HG03064 (cell line): ENCODE measurements around the gene TRAPPC3L.

Experiments used
- ATAC-seq: cut with Tn5 transposase; IDR thresholded peaks from one replicate; pipeline ENCODE4 v1.9.1; 2021; ENCODE audit warnings: low read depth; ENCODE audit not compliant: unreplicated experiment

TRAPPC3L gene

GRCh38 chr6:116471531-116471930, 74.0 kb downstream of the TRAPPC3L start:
- no peak for ATAC-seq

DNA sequence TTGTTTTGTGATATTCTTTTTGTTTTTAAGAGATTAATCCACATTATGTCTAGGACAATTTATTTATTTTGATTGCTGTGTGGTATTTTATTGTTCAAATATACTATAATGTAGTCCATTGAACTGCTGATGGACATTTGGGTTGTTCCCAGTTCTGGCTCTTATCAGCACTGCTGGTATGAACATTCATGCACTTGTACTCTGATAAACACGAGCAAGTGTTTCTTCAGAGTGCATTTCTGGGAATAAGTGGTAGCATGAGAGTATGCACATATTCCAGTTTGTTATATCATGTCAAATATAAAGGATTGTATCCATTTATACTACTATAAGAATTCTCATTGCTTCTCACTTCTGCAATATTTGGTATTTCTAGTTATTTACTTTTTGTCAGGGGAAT, 77.2 kb downstream of the TRAPPC3L start:
- ATAC-seq, result no peak

GRCh38 chr6:116467514-116467913, 78.0 kb downstream of the TRAPPC3L start:
- ATAC-seq, result no peak

GRCh38 chr6:116467096-116467495, 78.4 kb downstream of the TRAPPC3L start:
- ATAC-seq, result no peak

DNA sequence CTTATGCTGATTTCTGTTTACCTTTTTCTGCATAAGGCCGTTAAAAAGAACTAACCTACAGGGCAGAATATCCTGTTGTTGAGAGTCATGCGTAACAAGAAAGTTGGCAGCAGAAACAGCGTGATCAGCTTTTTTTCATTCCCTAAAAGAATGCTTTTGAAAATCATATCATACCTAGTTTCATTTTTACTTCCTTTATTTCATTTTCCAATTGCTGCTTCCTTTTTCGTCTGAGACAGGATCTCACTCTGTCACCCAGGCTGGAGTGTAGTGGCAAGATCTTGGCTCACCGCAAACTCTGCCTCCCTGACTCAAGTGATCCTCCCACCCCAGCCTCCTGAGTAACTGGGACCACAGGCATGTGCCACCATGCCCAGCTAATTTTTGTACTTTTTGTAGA, 80.2 kb downstream of the TRAPPC3L start:
- ATAC-seq, result no peak

- ATAC-seq, result no peak
These were observed 82.2 kb downstream of the TRAPPC3L start for GRCh38 chr6:116463301-116463700.

GRCh38 chr6:116461932-116462885, 83.3 kb downstream of the TRAPPC3L start:
- ATAC-seq, result peak; percentile 90

DNA sequence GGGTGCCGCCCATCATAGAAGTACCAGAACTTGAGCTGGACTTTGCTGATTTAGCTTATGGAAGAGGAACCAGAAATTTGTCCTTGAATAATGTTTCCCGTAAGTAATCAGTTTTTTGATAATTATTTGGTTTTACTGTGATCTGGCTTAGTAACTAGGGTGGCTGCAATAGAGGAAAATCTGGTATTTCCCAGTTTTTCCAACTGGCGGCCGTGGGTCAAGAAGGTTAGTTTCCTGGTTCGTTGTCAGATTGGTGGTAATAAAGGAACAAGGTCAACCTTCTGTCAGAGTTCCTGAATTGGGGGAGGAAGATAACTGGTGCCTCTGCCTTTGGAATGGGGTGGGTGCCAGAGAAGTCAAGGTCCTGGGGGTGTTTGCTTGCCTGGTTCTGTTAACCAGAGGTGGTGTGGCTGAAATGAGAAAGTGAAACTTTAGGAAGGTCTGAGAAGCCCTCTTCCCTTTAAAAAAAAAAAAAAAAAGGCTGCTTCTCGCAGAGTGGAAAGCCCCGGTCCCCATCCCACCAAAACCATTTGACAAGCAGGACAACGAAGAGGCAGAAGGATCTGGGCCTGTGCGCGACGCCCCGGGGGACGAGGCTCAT, 84.1 kb downstream of the TRAPPC3L start, which contains the start of gene CALHM6:
Gene CALHM6, plus strand, starts transcription at position 45 of the 601 bp plus-strand sequence. Its CDS starts 555 bp downstream, at position 600.
- ATAC-seq, result no peak

- no peak for ATAC-seq
These were observed 85.6 kb downstream of the TRAPPC3L start for GRCh38 chr6:116459927-116460326.

- ATAC-seq, result no peak
These were observed 87.2 kb downstream of the TRAPPC3L start for GRCh38 chr6:116458264-116458663.

DNA sequence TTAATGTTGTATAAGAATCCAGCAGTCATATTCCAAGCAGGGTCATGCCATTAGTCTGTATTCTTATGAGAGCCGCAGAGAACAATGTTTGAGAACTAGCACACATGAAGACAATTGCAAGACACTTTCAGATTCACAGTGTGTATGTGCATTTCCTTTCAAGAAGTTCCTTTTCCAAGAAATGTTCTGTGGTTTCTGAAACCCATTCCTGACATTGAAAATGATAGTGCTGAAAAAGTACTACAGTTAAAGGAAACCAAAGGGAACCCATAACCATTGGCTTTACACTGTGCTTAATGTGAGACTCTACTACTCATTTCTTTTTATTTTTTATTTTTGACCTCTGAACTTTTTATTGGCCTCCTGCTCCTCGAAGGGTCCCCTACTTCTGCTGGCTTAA, 88.6 kb downstream of the TRAPPC3L start:
- ATAC-seq, result no peak

GRCh38 chr6:116456106-116456505, 89.4 kb downstream of the TRAPPC3L start:
- ATAC-seq, result no peak

DNA sequence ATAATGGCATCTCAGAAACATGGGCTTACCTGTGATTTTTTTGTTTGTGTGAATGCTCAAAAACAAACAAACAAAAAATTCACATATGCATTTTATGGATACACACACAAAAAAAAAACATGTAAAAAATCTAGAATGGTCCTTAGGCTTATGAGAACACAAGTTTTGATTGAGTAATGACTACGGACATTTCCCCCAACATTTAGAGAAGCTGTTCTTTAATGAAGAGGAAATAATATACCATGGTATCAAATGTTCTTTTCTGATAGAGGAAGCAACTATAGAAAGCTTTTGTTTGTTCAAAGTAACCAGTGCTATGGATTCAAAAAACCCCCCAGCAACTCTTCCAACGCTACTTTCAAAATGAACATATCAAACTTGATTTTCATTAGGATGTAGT, 93.0 kb downstream of the TRAPPC3L start:
- ATAC-seq, result no peak

- no peak for ATAC-seq
These were observed 93.6 kb downstream of the TRAPPC3L start for GRCh38 chr6:116451916-116452315.

DNA sequence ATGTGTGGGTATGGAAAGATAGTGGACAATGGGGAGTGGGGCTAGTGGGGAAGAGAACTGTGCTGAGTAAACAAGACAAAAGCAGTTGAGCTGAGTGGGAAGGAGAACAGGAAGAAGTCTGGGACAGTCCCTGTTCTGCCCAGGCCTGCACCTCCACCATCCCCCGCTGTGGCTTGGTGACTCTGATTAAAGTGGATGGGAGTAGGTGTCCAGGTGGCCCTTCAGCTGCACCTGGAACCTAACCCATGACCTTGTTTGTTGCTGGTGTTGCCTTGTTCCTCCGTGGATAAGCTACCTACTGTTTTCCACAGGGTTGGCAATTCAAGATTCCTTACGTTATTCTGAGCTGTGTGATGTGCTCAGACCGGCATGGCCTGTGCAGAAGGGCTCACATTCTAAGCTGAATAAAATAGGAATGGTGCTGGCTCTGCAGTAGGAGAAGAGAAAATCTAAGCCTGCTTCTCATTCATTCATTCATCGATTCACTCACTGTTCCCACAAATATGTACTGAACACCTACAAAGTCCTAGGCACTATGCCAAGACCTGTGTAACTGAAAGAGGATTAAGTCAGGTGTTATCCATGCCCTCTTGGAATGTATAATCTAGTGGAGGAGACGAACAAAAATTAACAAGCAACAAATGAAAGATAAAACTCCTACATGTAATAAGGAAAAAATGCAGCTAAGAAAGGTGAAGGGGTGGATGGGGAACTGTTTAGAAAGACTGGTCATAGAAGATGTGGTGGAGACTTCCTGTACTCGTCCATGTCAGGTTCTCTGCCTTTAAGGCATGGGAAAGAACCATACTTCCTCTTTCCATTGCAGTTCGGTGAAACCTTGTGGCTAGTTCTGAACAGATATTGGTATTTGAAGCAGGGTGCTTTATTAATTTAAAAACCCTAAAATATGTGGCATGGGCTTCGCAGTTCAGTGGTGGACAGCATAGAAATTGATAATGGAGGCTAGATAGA, 94.4 kb downstream of the TRAPPC3L start:
- ATAC-seq, result peak; percentile 73

DNA sequence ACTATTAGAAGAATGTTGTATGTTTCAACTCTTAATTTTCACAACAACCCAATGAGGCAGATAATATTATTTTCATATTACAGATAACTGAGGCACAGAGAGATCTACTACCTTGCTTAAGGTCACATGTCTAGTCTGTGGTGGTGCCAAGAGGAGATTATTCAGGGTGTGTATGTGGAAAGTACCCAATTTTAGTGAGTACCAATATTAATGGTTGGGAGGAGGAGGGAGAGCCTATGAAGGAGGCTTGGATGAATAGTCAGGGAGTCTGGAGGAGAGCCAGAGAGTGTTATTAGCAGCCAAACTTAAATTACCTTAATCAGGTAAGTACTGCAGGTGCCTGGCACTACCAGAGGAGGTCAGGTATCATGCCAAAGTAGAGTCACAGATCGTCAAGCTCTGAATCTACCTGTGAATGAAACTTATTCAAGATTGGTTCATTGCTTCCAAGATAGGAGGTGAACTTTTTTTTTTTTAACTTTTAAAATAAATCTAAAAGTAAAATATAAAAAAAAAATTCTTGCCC, 95.2 kb downstream of the TRAPPC3L start:
- ATAC-seq, result no peak

DNA sequence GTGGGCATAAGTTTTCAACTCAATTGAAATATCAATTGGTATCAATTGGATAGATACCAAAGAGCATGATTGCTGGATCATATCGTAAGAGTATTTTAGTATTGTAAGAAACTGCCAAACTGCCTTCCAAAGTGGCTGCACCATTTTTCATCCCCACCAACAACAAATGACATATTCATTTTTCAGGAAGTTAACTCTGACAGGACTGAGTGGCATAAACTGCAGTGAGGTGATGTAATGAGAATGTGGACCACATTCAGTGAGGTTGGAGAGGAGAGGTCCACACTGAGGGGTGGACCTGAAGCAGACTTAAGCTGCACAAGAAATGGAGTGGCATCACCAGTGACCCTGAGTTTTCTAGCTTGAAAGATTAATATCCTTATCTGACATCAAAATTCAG, 95.9 kb downstream of the TRAPPC3L start:
- no peak for ATAC-seq

- ATAC-seq, result no peak
These were observed 97.9 kb downstream of the TRAPPC3L start for GRCh38 chr6:116447496-116448011.

DNA sequence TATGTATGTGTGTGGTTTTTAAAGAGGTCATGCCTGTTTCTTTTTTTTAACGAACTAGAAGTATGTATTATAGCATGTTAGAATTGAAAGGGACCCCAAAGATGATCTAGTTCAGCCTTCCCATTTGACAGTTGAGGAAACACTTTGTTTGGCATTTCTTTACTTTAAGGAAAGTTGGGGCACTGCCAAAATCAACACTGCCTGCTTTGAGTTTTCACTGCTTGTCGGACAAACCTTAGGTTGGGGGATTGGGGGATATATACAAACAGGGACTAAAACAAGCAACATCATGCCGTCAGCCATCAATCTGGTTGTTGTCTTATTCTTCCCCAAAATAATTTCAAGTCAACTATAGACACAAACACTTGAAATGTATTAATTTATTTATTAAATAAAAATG, 98.4 kb downstream of the TRAPPC3L start:
- no peak for ATAC-seq

DNA sequence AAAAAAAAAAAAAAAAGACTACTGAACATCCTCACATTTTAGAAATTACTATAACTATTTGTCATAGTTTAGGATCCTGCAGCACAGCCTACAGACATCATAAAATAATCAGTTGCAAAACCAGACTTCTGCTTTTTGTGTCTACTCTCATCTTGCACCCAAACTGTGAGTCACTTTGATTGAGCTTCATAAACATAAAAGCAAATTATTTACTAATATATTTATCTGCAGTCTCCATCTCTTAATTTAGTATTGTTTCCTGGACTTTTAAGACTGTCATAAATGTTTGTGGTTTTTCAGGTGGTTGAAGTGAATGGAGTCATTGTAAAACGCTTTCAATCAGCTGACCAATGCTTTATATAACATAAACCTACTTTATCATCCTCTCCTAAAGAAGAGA, 99.1 kb downstream of the TRAPPC3L start:
- no peak for ATAC-seq
